GM12874 (cell line): ENCODE measurements around the gene IFT81.

Experiments
- CTCF ChIP-seq: IDR thresholded peaks from 2 replicates; pipeline ENCODE4 v1.5.1; 2011; ENCODE audit warnings: low read depth, mild to moderate bottlenecking, control low read depth, low read length, moderate library complexity; ENCODE audit not compliant: insufficient read depth

The IFT81 gene

GRCh38 chr12:110253176-110253575 is 129.0 kb downstream of the IFT81 start:
- no peak for TF ChIP-seq CTCF

- TF ChIP-seq CTCF, result no peak
Measured at GRCh38 chr12:110254971-110255540, 130.9 kb downstream of the IFT81 start.

GRCh38 chr12:110256780-110257431 is 132.7 kb downstream of the IFT81 start:
- no peak for TF ChIP-seq CTCF

- no peak for TF ChIP-seq CTCF
Measured at GRCh38 chr12:110258466-110258865, 134.3 kb downstream of the IFT81 start.

- no peak for TF ChIP-seq CTCF
Measured at GRCh38 chr12:110262442-110263388, 138.6 kb downstream of the IFT81 start.

GRCh38 chr12:110266381-110266960 is 142.3 kb downstream of the IFT81 start:
- no peak for TF ChIP-seq CTCF

GRCh38 chr12:110266980-110267620 is 142.9 kb downstream of the IFT81 start:
- no peak for TF ChIP-seq CTCF
